Skeletal muscle satellite cell (primary cell): ENCODE results near the gene PPP4R4.
"Not testable (repeated sequence)": the region's sequence is repeated elsewhere in the genome, so short reads cannot be mapped to it uniquely, and the experiment has no call there.

ENCODE experiments used
- H3K27me3 ChIP-seq: 2 replicates; pipeline ENCODE4 v1.7.0; 2013; ENCODE audit warnings: low read length; ENCODE audit not compliant: control insufficient read depth, insufficient read depth
- H3K36me3 ChIP-seq: 2 replicates; pipeline ENCODE4 v1.7.0; 2013; ENCODE audit warnings: mild to moderate bottlenecking, control low read depth, low read length; ENCODE audit not compliant: insufficient read depth
- H3K4me1 ChIP-seq: 2 replicates; pipeline ENCODE4 v1.7.0; 2013; ENCODE audit warnings: low read length; ENCODE audit not compliant: control insufficient read depth, insufficient read depth
- H3K4me2 ChIP-seq: 2 replicates; pipeline ENCODE4 v1.7.0; 2013; ENCODE audit warnings: mild to moderate bottlenecking, low read length
- H3K4me3 ChIP-seq: 2 replicates; pipeline ENCODE4 v1.7.0; 2013; ENCODE audit warnings: low read length
- H3K9ac ChIP-seq: 2 replicates; pipeline ENCODE4 v1.7.0; 2013; ENCODE audit warnings: mild to moderate bottlenecking, low read depth, low read length, moderate library complexity
- H3K9me3 ChIP-seq: replicated peaks from 2 replicates; pipeline ENCODE4 v1.7.0; 2013; ENCODE audit warnings: mild to moderate bottlenecking, control low read depth, low read length

The PPP4R4 gene

DNA sequence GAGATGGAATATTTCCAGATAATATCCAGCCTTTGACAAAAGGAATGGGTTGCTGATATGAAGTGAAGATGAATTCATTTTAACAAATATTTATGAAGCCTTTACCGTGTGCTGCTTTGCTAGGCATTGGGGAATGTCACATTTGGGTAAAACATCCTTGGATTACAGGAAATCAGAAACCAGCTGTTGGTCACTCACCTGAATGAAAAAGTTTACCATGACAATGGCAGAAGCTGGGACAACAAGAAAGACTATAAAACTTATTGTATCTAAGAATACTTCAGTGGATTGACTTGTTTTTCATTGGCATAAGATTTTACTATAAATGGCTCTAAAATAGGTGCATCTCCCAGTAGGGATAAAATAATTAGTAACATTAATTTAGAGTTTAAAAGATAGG is 19.7 kb downstream of the PPP4R4 start:
- H3K9me3 ChIP-seq = no peaks in the 10 kb centered on the region
- H3K4me3 ChIP-seq = no peak overlapping the region
- H3K4me1 ChIP-seq = no peaks in the 10 kb centered on the region
- peaks cover 4% of the 10 kb centered on the region for H3K27me3 ChIP-seq
- no peak overlapping the region for H3K9ac ChIP-seq
- no peaks in the 10 kb centered on the region for H3K36me3 ChIP-seq
- H3K4me2 ChIP-seq = no peak overlapping the region

DNA sequence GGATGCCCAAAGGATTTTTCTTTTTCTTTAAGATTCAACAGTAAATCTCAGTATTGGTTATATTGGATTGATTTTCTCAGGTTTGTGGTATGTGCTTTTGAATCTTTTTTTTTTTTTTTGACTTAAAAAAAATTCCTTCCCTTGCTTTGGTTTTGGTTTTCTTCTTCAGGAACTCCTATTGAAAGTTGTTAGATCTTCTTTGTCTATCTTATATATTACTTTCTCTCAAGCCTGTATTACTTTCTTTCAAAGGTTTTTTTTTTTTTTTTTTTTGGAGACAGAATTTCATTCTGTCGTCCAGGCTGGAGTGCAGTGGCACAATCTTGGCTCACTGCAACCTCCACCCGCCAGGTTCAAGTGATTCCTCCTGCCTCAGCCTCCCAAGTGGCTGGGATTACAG is 21.9 kb downstream of the PPP4R4 start:
- Histone ChIP-seq H3K4me3 (no peak overlapping the region), H3K9ac (no peak overlapping the region), H3K27me3 (peaks cover 4% of the 10 kb centered on the region), H3K9me3 (no peaks in the 10 kb centered on the region), H3K4me2 (no peak overlapping the region), H3K4me1 (no peaks in the 10 kb centered on the region), H3K36me3 (no peaks in the 10 kb centered on the region)

DNA sequence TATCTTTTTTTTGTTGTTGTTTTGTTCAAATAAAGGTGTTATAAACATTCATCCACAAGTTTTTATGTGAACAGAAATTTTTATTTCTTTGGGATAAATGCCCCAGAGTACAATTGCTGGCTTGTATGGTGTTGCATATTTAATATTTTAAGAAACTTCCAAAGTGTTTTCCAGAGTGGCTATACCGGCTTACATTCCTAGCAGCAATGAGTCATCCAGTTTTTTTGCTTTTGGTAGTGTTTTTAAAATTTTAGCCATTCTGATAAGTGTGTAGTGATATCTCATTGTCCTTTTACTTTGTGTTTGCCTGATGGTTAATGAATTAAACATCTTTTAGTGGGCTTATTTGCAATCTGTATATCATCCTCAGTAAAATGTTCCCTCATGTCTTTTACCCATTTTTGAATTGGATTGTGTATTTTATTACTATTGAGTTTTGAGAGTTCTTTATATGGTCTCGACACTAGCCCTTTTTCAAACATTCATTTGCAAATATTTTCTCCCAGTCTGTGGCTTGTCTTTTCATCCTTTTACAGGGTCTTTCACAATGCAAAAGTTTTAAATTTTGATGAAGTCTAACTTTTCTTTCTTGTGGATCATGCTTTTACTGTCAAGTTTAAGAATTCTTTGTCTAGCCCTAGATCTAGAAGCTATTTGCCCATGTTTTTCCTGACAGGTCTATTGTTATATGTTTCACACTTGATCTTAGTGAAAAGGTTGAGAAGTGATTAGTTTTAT is 29.5 kb downstream of the PPP4R4 start:
- Histone ChIP-seq H3K9me3 (no peaks in the 10 kb centered on the region), H3K4me3 (no peak overlapping the region), H3K27me3 (no peaks in the 10 kb centered on the region), H3K36me3 (no peaks in the 10 kb centered on the region), H3K9ac (no peak overlapping the region), H3K4me1 (no peaks in the 10 kb centered on the region), H3K4me2 (no peak overlapping the region)

DNA sequence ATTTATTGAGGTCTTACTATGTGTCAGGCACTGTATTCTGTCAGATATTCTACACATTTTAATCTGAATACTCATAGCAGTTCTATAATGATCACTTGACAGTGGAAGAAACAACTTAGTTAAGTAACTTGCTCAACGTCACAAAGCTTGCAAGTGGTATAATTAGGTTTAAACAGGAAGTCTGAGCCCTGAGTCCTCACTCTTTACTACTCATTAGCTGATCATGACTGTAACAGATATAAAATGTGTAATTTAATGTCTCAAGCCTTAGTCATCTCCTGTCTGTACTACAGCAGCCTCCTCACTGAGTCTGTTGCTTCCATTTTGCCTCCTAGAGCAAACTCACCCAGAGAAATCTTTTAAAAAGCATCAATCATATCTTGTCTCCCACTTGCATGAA is 38.9 kb downstream of the PPP4R4 start:
- Histone ChIP-seq H3K4me2 (no peak overlapping the region), H3K9ac (no peak overlapping the region), H3K9me3 (no peaks in the 10 kb centered on the region), H3K36me3 (no peaks in the 10 kb centered on the region), H3K4me3 (no peak overlapping the region), H3K27me3 (no peaks in the 10 kb centered on the region), H3K4me1 (peaks cover 14% of the 10 kb centered on the region)

DNA sequence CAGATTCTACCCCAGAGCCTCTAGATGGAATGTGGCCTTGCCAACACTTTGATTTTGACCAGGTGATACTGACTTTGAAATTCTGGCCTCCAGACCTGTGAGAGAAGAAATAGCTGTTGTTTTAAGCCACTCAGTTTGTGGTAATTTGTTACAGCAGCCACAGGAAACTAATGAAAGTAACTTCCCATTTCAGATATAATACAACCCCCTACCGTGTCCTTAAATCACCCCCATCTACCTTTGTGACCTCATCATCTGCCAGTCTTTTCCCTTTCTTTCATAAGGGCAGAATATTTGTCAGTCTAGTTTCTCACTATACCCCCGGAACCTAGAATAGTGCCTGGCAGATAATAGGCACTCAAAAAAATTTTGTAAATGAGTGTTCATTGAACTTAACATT is 39.6 kb downstream of the PPP4R4 start:
- Histone ChIP-seq H3K4me3 (no peak overlapping the region), H3K4me1 (peaks cover 14% of the 10 kb centered on the region), H3K9ac (no peak overlapping the region), H3K9me3 (no peaks in the 10 kb centered on the region), H3K36me3 (no peaks in the 10 kb centered on the region), H3K27me3 (no peaks in the 10 kb centered on the region), H3K4me2 (no peak overlapping the region)

DNA sequence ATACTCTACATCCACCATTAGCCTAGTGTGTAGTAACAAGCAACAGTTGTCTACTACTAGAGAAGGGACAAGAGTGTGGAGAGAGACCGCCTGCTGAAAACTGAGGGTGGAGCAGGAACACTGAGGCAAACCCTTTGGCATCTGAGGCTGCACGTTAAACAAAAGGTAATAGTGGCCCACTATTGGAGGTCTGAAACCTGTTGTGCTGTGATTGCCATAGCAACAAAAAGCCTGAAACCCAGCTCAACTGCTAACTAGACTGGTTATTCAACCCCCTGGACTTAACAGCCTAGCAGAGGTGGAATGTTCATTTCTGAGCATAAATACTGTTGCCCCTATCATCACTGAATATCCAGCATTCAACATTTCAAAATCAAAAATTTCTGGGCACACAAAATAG is 43.0 kb downstream of the PPP4R4 start:
- Histone ChIP-seq H3K9ac (no peak overlapping the region), H3K9me3 (no peaks in the 10 kb centered on the region), H3K27me3 (no peaks in the 10 kb centered on the region), H3K36me3 (no peaks in the 10 kb centered on the region), H3K4me2 (no peak overlapping the region), H3K4me1 (peaks cover 14% of the 10 kb centered on the region), H3K4me3 (no peak overlapping the region)

DNA sequence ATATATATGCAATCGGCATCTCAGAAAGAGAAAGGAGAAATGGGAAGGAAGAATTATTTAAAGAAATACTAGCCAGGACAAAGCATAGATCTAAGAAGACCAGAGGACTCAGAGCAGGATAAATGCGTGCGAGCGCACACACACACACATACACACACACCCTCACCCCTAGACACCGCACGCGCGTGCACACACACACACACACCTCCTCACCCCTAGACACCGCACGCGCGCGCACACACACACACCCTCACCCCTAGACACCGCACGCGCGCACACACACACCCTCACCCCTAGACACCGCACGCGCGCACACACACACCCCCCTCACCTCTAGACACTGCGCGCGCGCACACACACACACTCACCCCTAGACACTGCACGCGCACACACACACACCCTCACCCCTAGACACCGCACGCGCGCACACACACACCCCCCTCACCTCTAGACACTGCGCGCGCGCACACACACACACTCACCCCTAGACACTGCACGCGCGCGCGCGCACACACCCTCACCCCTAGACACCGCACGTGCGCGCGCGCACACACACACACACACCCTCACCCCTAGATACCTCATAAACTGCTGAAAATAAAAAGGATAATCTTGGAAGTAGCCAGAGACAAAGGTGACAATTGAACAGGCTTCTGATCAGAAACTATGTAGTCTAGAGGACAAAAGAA is 44.2 kb downstream of the PPP4R4 start:
- H3K27me3 ChIP-seq, H3K9me3 ChIP-seq, H3K4me3 ChIP-seq, H3K4me2 ChIP-seq, H3K4me1 ChIP-seq, H3K9ac ChIP-seq, H3K36me3 ChIP-seq: not testable (repeated sequence)

DNA sequence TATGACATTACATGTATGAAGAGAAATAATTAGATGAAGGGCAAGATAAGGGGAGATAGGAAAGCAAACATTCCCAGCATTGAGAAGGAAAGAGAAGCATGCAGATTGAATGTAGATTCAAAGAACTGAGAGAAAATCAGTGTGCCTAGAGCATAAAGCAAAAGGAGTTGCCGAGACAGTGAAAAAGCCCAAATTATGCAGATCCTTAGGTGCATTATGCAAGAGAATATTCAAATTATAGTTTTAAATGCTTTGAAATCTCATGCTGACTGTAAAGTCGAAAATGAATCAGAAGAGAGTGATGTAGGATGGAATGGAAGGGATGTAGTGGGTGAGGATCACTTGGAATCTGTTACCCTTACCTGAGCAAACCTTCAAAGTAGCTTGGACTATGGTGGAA is 49.9 kb downstream of the PPP4R4 start:
- no peaks in the 10 kb centered on the region for H3K9me3 ChIP-seq
- H3K36me3 ChIP-seq = no peaks in the 10 kb centered on the region
- no peak overlapping the region for H3K4me3 ChIP-seq

DNA sequence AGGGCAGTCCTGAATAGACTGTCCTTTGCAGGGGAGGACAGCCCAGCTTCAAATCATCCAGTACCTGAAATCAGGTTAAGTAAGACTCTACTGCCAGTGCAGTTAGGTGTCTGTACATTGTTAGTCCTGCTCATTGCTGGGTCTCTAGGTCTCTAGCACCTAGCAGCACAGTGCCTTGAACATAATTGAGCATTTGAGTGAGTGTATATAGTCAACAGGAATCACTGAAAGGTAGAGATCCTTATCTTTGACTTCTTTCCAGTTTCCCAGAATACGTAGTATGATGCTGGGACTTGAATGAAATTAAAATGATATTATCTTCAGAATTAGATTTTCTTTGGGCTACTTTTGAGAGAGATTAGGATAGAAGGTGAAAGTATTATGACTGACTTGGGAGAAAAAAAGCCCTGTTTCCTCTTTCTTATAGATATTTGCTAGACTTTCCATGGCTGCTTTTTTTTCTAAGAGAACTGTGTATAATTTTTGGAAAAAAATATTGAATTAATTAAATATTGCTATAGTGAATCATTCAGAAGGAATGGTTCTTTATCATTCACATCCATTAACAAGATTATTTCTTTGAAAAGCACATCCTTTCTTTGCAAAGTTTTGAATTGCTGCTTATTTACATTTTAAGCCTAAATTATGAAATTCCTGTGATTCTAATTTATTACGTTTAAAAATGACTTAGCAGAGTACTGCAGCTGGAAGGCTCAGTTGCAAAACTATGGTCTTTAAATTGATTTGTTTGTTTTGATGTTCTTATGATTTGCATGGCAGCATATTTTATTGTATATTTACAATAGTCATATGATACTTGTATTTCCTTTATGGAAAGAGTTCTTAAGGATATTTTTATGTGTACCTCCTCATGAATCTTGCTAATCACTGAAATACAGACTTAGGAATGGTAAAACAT is 51.6 kb downstream of the PPP4R4 start:
- Histone ChIP-seq H3K36me3 (no peaks in the 10 kb centered on the region), H3K4me2 (no peak overlapping the region), H3K9me3 (no peaks in the 10 kb centered on the region), H3K4me3 (no peak overlapping the region), H3K9ac (no peak overlapping the region), H3K27me3 (no peaks in the 10 kb centered on the region), H3K4me1 (peaks cover 5% of the 10 kb centered on the region)

More for the DNA sequence above, 49.9 kb downstream of the PPP4R4 start:
- no peak overlapping the region for H3K4me2 ChIP-seq
- no peaks in the 10 kb centered on the region for H3K27me3 ChIP-seq
- H3K9ac ChIP-seq = no peak overlapping the region
- H3K4me1 ChIP-seq = peaks cover 5% of the 10 kb centered on the region

DNA sequence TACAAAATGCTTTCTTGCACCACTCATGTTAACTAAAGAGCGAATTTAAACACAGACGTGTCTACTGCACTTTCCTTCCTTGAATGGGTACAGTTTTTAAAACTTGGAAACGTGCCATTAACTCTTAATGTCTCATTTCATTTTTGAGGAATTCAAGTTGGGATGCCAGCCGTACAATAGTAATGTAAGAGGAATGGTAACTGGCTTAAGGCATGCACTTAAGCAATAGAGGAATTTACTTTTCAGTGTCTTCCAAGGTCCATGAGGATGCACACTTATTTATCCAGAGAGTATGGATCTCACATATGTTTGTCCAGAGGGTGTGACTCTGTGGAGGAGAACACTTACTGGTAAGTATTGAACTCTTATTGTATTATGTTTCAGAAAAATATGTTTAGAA is 52.9 kb downstream of the PPP4R4 start:
- Histone ChIP-seq H3K4me3 (no peak overlapping the region), H3K36me3 (no peaks in the 10 kb centered on the region), H3K4me1 (peaks cover 5% of the 10 kb centered on the region), H3K9ac (no peak overlapping the region), H3K27me3 (no peaks in the 10 kb centered on the region), H3K4me2 (no peak overlapping the region), H3K9me3 (no peaks in the 10 kb centered on the region)

DNA sequence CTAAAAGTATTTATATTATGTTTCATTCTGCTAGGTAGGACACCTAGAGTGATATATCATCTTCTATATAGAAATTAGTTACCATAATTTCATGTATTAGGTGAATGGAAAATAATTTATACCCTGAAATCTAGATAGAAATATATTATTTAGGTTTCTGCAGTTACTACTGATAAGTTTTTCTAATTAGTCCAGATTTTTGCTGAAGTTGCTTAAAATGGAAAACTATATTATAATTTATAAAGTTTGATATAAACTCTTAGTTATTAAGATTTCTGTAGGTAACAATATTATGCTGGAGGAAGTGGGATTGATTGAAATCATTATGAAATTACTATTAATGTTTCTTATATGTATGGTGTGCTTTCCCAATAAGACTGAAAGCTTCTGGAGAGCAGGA is 62.9 kb downstream of the PPP4R4 start:
- no peak overlapping the region for H3K4me3 ChIP-seq
- H3K27me3 ChIP-seq = no peaks in the 10 kb centered on the region
- H3K9ac ChIP-seq = no peak overlapping the region
- H3K36me3 ChIP-seq = no peaks in the 10 kb centered on the region
- no peaks in the 10 kb centered on the region for H3K9me3 ChIP-seq
- H3K4me1 ChIP-seq = no peaks in the 10 kb centered on the region
- H3K4me2 ChIP-seq = no peak overlapping the region
